Choroid plexus epithelial cell (primary cell): ENCODE results near the gene MAB21L1.

Experiments used
- DNase-seq: peaks from one replicate; pipeline ENCODE4 v3.0.0-alpha.2; 2010; ENCODE audit warnings: low read depth
- H3K4me3 ChIP-seq: 2 replicates; pipeline ENCODE4 v1.5.1; 2011; ENCODE audit warnings: low read depth, mild to moderate bottlenecking, control low read depth, low read length, moderate library complexity
- CTCF ChIP-seq: conservative IDR thresholded peaks from 2 replicates; pipeline ENCODE4 v1.5.1; 2011; ENCODE audit warnings: low read depth, mild to moderate bottlenecking, control low read depth, inconsistent platforms, low read length, moderate library complexity

MAB21L1 gene

DNA sequence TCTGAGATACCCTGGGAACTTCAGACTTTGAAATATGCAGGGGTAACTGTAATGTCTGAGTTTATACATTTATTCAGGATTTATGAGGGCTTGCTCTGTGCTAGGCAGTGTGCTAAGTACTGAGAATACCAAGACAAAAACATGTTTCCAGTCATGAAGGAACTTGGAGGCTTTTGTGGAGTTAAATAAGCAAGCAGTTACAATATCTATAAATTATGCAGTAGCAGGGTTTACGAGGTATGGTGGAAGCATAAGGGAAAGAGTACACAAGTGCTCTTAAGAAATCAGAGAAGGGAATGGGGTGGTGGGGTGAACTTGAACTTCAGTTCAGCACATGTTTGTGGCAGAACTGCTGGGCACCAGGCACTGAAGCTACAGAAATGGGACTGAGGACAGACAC lies 28.0 kb downstream of the MAB21L1 start:
- no peak for DNase-seq
- no peak for TF ChIP-seq CTCF
- no peak overlapping the region for H3K4me3 ChIP-seq
